LHCN-M2 (cell line): Measurements from ENCODE around the gene DMKN. TPM values are rescaled to one million over a fixed set of nuclear protein-coding genes. Genes with fewer than 3 reads are reported as not detected.
"Not testable (repeated sequence)": the region's sequence is repeated elsewhere in the genome, so short reads cannot be mapped to it uniquely, and the experiment has no call there.

Experiments used
- DNase-seq: peaks from one replicate; pipeline ENCODE4 v3.0.0-alpha.2; 2012; ENCODE audit warnings: low read depth
- total RNA-seq: library from RNA; depleted of rRNA; stranded (reverse); fragments of >200 nt; gene quantifications from 2 replicates; pipeline ENCODE4 v1.2.3, GENCODE V29; 2014; rRNA removed

The DMKN gene
- total RNA-seq, 1 experiment from 2014 or later = 0.29 TPM

DNA sequence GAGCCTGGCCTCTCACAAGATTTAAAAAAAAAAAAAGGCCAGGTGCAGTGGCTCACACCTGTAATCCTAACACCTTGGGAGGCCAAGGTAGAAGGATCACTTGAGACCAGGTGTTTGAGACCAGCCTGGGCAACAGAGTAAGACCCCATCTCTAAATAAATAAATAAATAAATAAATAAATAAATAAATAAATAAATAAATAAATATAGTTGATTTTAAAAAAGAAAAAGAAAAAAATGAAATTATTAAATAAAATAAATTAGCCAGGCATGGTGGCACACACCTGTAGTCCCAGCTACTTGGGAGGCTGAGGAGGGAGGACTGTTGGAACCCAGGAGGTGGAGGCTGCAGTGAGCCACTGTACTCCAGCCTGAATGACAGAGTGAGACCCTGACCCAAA, 51.7 kb downstream of the DMKN start:
- not testable (repeated sequence) for DNase-seq

DNA sequence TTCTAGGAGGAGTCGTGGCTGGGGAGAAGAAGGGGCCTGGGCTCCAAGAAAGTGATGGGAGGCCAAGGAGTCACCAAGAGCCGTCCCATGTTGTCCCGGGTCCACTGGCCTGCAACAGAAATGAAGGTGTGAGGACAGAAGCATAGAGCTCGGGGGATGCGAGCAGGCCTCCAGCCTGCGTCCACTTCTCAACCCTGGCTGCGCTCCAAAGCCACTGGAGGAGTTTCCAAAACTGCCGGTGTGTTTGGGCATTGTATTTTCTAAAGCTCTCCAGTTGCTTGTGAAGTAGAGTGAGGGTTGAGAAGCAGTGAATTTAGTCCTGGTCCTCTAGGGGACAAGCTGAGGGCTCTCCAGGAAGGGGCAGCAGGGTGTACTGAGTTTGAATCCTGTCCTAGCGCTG, 52.4 kb downstream of the DMKN start:
- no peak for DNase-seq

DNA sequence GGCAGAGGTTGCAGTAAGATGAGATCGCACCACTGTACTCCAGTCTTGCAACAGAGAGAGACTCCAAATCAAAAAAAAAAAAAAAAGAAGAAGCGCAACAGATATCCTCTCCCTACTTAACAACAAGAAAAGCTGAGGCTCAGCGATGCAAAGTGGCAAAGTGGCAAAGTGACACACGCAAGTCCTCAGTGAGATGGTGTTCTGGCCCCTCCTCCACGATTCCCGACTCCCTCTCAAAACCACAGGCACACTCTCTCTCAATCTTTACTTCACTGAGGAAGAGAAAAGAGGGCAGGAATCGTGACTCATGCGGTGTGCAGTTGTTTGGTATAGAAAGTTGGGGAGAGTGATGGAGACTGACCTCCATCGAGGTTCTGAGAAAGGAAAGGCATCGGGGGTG, 52.8 kb downstream of the DMKN start:
- no peak for DNase-seq

DNA sequence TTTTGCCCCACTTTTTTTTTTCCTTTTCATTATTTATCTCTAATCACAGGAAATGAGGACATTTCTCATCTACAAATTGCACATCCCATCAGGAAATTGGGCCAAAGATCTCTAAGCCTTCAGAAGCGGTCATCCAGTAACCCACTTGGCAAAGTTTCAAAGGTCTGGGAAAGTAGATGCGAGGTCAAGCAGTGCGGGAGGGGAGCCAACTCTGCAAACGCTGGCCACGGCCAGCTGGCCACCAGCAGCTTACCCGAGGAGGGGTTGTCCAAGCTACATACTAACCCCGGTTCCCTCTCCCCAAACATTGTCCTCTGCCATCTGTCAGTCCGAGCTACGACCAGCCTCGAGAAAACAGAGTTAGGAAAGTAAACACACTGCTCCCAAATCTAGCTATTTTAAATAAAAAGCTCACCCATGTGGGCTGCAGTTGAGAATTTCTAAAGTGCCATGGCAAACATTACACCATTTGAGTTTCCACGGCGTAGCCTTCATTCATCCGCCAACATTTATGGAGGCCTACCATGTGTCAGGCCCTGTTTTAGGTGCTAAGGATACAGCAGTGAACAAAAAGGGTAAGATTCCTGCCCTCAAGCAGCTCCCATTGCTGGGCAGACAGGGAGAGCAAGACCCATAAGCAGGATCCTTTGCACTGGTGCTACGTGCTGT, 53.9 kb downstream of the DMKN start:
- peak; percentile 6 for DNase-seq

DNA sequence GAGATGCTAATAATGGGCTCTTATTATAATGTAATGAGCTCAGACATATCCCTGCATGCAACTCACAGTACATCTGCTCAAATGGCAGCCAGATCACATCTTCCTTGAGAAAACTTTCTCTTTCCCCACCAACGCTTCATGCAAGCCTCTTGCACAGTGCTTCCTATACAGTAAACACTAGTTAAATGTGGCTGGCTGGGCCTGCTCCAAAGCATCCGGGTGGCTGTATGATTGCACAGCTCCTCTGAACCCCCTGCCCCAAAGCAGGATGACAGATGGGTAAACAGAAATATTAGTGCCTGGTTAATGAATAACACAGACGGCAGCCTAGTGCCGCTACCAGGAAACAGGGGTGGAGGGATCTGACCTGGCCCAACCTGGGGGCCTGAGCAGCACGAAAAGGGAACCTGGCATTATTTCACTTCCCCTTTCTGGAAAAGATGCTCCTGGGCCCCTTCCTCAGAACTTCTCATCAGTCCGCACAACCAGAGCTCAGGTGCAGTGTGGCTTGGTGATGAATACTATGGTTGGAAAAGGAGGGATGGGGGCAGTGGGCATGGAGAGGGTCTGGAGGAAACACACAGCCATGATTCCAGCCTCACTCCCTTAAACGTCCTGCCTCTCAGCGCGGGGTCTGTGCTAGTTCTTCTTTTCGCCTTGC, 54.6 kb downstream of the DMKN start:
- DNase-seq = no peak

DNA sequence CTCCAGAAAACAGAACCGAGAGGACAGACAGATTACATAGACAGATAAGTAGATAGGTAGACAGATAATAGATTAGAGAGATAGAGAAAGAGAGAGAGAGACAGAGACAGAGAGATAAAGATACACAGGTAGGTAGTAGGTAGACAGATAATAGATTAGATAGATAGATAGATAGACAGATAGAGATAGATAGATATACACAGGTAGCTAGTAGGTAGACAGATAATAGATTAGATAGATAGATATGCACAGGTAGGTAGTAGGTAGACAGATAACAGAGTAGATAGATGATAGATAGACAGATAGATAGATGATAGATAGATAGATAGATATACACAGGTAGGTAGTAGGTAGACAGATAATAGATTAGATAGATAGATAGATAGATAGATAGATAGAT, 55.3 kb downstream of the DMKN start:
- DNase-seq = no peak

DNA sequence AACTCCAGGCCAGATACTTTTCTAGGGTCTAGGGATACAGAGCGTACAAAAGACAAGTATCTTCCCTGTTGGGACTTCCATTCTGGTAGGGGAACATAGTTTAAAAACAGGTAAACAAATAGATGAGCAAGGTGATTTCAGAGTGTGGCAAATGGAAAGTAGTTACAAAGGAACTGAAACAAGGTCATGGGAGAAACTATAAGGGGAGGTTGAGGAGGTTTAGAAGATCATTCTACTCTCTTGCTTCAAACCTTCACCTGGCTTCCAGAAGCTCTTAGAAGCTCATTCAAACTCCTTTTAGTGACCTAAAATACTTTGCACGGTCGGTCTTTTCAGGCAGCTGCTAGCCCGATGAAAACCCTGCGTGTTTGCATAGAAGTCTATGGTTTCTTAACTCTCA, 56.3 kb downstream of the DMKN start:
- no peak for DNase-seq

DNA sequence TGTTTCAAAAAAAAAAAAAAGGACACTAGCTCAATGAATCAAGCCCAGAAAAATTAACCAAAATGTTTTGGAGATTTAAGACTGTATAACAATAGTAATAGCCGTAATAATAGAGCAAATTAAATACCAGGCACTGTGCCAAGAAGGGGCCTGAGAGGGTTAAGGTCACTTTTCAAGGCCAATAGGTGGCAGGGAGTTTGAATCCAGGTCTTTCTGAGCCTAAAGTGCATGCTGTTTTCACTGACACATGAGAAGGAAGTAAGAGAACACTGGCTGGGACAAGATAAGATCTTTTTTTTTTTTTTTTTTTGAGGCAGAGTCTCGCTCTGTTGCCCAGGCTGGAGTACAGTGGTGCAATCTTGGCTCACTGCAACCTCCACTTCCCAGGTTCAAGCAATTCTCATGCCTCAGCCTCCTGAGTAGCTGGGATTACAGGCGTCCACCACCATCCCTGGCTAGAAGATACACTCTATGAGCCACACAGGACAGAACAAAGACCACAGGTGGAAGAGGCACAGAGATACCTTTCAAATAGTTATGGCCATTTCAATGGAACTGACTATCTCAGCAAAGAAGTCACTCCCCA, 57.7 kb downstream of the DMKN start:
- no peak for DNase-seq

DNA sequence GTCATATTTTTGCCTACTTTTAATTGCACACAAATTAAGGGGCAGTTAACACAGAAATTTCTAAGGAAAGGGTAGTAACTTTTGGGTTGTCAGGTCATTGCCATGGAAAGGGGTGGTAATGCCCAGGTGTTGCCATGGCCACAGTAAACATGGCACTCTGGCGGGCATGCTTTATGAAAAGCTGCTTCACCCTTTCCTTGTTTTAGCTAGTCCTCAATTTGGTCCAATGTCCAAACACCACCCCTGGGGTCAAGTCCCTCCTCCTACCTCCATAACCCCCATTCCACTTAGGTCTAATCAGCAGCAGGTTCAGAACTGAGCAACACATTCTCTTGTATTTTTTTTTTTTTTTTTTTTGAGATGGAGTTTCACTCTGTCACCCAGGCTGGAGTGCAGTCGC, 58.8 kb downstream of the DMKN start:
- no peak for DNase-seq

DNA sequence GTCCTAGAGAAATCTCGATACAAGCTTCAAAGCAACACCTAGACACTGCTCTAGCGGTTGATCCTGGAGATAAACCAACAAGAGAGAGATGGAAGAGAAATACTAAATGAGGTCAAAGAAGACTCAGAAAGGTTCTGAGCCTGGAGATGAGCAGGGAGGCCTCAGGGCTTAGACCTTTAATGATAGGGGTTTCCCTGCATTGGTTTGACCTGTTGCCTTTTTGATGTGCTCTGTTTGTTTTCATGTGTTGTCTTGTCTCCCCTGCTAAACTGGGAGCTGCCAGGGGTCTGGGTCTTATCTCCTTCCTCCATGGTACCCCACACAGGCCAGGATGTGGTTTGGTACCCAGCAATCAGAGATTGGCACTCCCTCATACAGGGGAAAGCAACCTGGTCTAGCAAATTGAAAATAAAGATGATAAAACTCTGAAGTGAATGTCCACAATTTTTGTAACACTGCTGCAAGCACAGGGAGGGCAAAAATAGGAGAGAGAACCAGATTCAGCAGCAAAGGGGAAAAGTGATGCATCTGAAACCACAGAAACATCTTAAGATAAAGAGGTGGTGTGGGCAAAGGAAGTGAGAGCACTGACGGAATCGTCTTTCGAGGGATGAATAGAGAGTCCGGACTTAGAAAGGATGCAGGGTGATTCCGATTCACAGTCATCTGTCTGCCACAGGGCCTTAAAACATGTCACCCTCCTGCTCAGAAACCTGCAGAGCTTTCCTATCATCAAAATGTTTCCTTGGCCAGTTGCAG, 61.9 kb downstream of the DMKN start:
- no peak for DNase-seq

DNA sequence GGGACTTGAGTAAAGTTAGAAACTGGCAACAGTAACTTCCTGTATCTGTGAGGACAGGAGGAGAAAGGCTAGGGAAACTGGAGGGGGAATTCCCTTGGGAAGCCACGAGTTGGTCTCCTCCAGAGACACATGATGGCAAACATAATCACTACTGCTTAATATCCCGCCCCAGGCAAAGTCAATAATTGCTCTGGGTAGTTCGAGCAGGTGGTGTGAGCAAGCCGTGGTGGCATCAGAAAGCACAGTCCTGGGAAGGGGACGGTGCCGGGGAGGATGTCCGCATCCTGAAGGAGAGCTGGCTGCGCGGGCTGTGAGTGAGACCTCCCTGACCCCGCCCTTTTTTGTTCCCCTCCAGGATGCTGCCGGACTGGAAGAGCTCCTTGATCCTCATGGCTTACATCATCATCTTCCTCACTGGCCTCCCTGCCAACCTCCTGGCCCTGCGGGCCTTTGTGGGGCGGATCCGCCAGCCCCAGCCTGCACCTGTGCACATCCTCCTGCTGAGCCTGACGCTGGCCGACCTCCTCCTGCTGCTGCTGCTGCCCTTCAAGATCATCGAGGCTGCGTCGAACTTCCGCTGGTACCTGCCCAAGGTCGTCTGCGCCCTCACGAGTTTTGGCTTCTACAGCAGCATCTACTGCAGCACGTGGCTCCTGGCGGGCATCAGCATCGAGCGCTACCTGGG, 63.9 kb downstream of the DMKN start:
- no peak for DNase-seq

DNA sequence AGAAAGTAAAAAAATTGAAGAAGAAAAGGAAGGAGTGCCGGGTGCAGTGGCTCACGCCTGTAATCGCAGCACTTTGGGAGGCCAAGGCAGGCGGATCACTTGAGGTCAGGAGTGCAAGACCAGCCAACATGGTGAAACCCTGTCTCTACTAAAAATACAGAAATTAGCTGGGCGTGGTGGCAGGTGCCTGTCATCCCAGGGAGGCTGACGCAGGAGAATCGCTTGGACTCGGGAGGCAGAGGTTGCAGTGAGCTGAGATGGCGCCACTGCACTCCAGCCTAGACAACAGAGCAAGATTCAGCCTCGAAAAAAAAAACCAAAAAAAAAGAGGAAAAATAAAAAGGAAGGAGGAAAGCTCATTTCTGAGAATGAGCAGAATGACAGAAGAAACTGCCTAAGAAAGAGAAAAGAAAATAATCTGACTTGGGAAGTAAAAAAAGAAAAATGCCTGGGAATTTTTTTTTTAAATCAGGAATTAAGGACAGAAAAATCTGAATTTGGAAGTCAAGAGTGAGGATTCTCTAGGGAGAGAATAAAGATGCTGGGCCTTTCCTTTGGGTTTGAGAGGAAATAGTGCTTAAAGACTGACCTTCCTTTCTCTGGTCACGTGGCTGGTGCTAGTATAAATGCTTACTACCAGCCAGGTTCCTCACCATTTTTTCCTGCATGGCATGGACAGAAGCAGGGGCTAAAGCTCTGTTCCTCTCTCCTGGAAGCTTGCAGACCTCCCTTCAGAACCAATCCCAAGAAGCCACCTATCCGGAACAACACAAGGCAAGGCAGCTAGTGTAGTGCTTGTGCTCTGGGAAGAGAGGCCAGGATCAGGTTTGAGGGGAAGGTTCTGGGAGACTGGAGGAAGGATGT, 65.6 kb downstream of the DMKN start, which contains the start of gene FFAR2:
Gene FFAR2, plus strand, starts transcription at position 652 of the 864 bp plus-strand sequence. CDS start 1,458 bp downstream, outside the sequence.
- DNase-seq = no peak

Other genes starting within 250 kb of the DMKN start
- gene USF2, start 244.7 kb downstream of the DMKN start, total RNA-seq = 82.3 and 86.1 TPM in 2 replicates
- not detected in 2 replicates for gene HAMP, start 231.1 kb downstream of the DMKN start, total RNA-seq
- not detected in 2 replicates for gene MAG, start 221.5 kb downstream of the DMKN start, total RNA-seq
- gene CD22, start 184.5 kb downstream of the DMKN start, total RNA-seq = 1.0 and 2.2 TPM in 2 replicates
- gene FFAR1, start 165.7 kb downstream of the DMKN start, total RNA-seq = not detected in 2 replicates
- gene FFAR3, start 155.2 kb downstream of the DMKN start, total RNA-seq = not detected in 2 replicates
- gene GPR42, start 142.6 kb downstream of the DMKN start, total RNA-seq = not detected in 2 replicates
- gene FFAR2, start 65.4 kb downstream of the DMKN start, total RNA-seq = not detected in 2 replicates
- not detected in 2 replicates for gene KRTDAP, start 23.2 kb downstream of the DMKN start, total RNA-seq
- 0.77 TPM in 1 of 2 replicates, not detected in the other for gene SBSN, start 14.7 kb upstream of the DMKN start, total RNA-seq
- gene GAPDHS, start 19.8 kb upstream of the DMKN start, total RNA-seq = not detected in 2 replicates
- 106 and 114 TPM in 2 replicates for gene TMEM147, start 32.0 kb upstream of the DMKN start, total RNA-seq
- gene ATP4A, start 50.0 kb upstream of the DMKN start, total RNA-seq = not detected in 2 replicates
- not detected in 2 replicates for gene PMIS2, start 72.5 kb upstream of the DMKN start, total RNA-seq
- gene HAUS5, start 99.1 kb upstream of the DMKN start, total RNA-seq = 17.4 and 21.0 TPM in 2 replicates
- 101 and 103 TPM in 2 replicates for gene RBM42, start 115.4 kb upstream of the DMKN start, total RNA-seq
- gene ETV2, start 128.1 kb upstream of the DMKN start, total RNA-seq = 0.46 and 1.5 TPM in 2 replicates
- gene COX6B1, start 134.7 kb upstream of the DMKN start, total RNA-seq = 383 and 482 TPM in 2 replicates
- 0.17 TPM in 1 of 2 replicates, not detected in the other for gene UPK1A, start 152.9 kb upstream of the DMKN start, total RNA-seq
- gene ZBTB32, start 190.9 kb upstream of the DMKN start, total RNA-seq = not detected in 2 replicates
- 9.8 and 10.8 TPM in 2 replicates for gene KMT2B, start 204.4 kb upstream of the DMKN start, total RNA-seq
- 5.1 and 11.7 TPM in 2 replicates for gene IGFLR1, start 228.8 kb upstream of the DMKN start, total RNA-seq
- 12.2 and 12.4 TPM in 2 replicates for gene U2AF1L4, start 231.8 kb upstream of the DMKN start, total RNA-seq
- gene PSENEN, start 232.0 kb upstream of the DMKN start, total RNA-seq = 35.2 and 35.6 TPM in 2 replicates
- gene LIN37, start 234.9 kb upstream of the DMKN start, total RNA-seq = 16.9 and 18.7 TPM in 2 replicates
- gene HSPB6, start 243.4 kb upstream of the DMKN start, total RNA-seq = 0.29 TPM in 1 of 2 replicates, not detected in the other
- 7.2 and 8.2 TPM in 2 replicates for gene PROSER3, start 244.5 kb upstream of the DMKN start, total RNA-seq